B cell (primary cell): ENCODE data around the gene FUNDC2. TPM values are rescaled to one million over a fixed set of nuclear protein-coding genes. Genes with fewer than 3 reads are reported as not detected.

Experiments
- ATAC-seq: fragments of 200-7000 bp; cut with Tn5 transposase; one replicate; pipeline ENCODE4 v1.10.0; 2021; ENCODE audit warnings: low read depth, mild to moderate bottlenecking, moderate number of reproducible peaks, moderate library complexity
- CTCF ChIA-PET: fragments of 350-600 bp; sonication (Branson Sonifier 250); formaldehyde crosslinking; loops from one replicate; lab custom pipeline; 2021; ENCODE audit warnings: antibody characterized with exemption, inconsistent platforms; lab: Charles Lee
- POLR2A ChIA-PET: fragments of 350-600 bp; sonication (Branson Sonifier 250); formaldehyde crosslinking; loops from one replicate; lab custom pipeline; 2021; ENCODE audit warnings: antibody characterized with exemption; lab: Charles Lee
- DNase-seq: peaks from one replicate; pipeline ENCODE4 v3.0.0; 2013
- H2AFZ ChIP-seq: 2 replicates; pipeline ENCODE4 v1.6.1; 2012; ENCODE audit warnings: mild to moderate bottlenecking, low read depth, low read length; ENCODE audit not compliant: insufficient read depth, poor library complexity, severe bottlenecking
- H3K27ac ChIP-seq, 2 donors: 1 replicate in 1 of 2; 2 replicates in 1 of 2; pipeline ENCODE4 v1.5.1; 2012 to 2013; ENCODE audit warnings: low read length in 2 of 2, mild to moderate bottlenecking in 2 of 2, moderate library complexity in 1 of 2
- H3K27me3 ChIP-seq, 4 experiments: fragments of 200-600 bp in 1 of 4; sonication (generic) in 1 of 4; replicated peaks in 1 of 4; 1 replicate in 2 of 4; 2 replicates in 2 of 4; pipeline versions ENCODE4 v1.6.1 to v1.7.0; 2013 to 2016; ENCODE audit warnings: low read length in 3 of 4, mild to moderate bottlenecking in 2 of 4, mixed read lengths in 1 of 4, moderate library complexity in 1 of 4; ENCODE audit not compliant: insufficient read depth in 4 of 4, control insufficient read depth in 3 of 4; ENCODE audit errors: control extremely low read depth in 1 of 4
- H3K36me3 ChIP-seq, 2 experiments: replicated peaks in 1 of 2; 1 replicate in 1 of 2; 2 replicates in 1 of 2; pipeline versions ENCODE4 v1.6.1 to v1.7.1; 2013; ENCODE audit warnings: low read length in 1 of 2; ENCODE audit not compliant: insufficient read depth in 2 of 2, control insufficient read depth in 1 of 2; ENCODE audit errors: control extremely low read depth in 1 of 2, extremely low read depth in 1 of 2
- H3K4me1 ChIP-seq, 2 donors: fragments of 200-600 bp in 1 of 2; sonication (generic) in 1 of 2; 1 replicate in 1 of 2; 2 replicates in 1 of 2; pipeline versions ENCODE4 v1.5.1 to v1.6.1; 2013 to 2017; ENCODE audit warnings: low read length in 2 of 2; ENCODE audit not compliant: control insufficient read depth in 2 of 2, insufficient read depth in 2 of 2
- H3K4me2 ChIP-seq: replicated peaks from 2 replicates; pipeline ENCODE3; 2012; ENCODE audit warnings: mild to moderate bottlenecking, low read depth, low read length; ENCODE audit not compliant: poor library complexity, severe bottlenecking
- H3K4me3 ChIP-seq, 5 experiments: fragments of 200-600 bp in 1 of 5; sonication (generic) in 1 of 5; 1 replicate in 3 of 5; 2 replicates in 2 of 5; pipeline versions ENCODE4 v1.5.1 to v1.7.0; 2011 to 2016; ENCODE audit warnings: low read length in 4 of 5, mild to moderate bottlenecking in 4 of 5, low read depth in 2 of 5, control low read depth in 1 of 5, moderate library complexity in 1 of 5; ENCODE audit not compliant: insufficient read depth in 1 of 5; ENCODE audit errors: control extremely low read depth in 1 of 5, extremely low read depth in 1 of 5
- H3K79me2 ChIP-seq: fragments of 200-600 bp; sonication (generic); one replicate; pipeline ENCODE4 v1.6.0; 2016; ENCODE audit warnings: low read length; ENCODE audit not compliant: control insufficient read depth, insufficient read depth
- H3K9ac ChIP-seq: fragments of 200-600 bp; sonication (generic); 2 replicates; pipeline ENCODE4 v1.6.1; 2017; ENCODE audit warnings: mild to moderate bottlenecking, low read length, moderate library complexity
- H3K9me3 ChIP-seq, 3 donors: one replicate each; pipeline versions ENCODE4 v1.6.1 to v1.7.1; 2013; ENCODE audit warnings: low read length in 2 of 3; ENCODE audit not compliant: control insufficient read depth in 2 of 3, insufficient read depth in 1 of 3; ENCODE audit errors: control extremely low read depth in 1 of 3
- H4K20me1 ChIP-seq: 2 replicates; pipeline ENCODE4 v1.6.0; 2012; ENCODE audit warnings: mild to moderate bottlenecking, low read length; ENCODE audit not compliant: insufficient read depth, control insufficient read depth, poor library complexity, severe bottlenecking
- H3K27ac Mint-ChIP-seq: one replicate; pipeline ENCODE4 v1.8.0; 2021; ENCODE audit warnings: mixed read lengths
- H3K27me3 Mint-ChIP-seq: one replicate; pipeline ENCODE4 v1.8.0; 2021; ENCODE audit warnings: mixed read lengths
- H3K4me1 Mint-ChIP-seq: one replicate; pipeline ENCODE4 v1.8.0; 2021; ENCODE audit warnings: mixed read lengths
- H3K4me3 Mint-ChIP-seq: one replicate; pipeline ENCODE4 v1.8.0; 2021; ENCODE audit warnings: mixed read lengths
- H3K9me3 Mint-ChIP-seq: one replicate; pipeline ENCODE4 v1.8.0; 2022; ENCODE audit warnings: mixed read lengths; ENCODE audit not compliant: insufficient read depth
- EZH2 ChIP-seq: IDR thresholded peaks from 2 replicates; pipeline ENCODE4 v1.6.1; 2012; ENCODE audit warnings: borderline replicate concordance, low read depth, mild to moderate bottlenecking, moderate library complexity, low read length; ENCODE audit not compliant: insufficient read depth, poor library complexity, severe bottlenecking
- WGBS: methylation state at CpG from one replicate; pipeline ENCODE4 v1.1.5; 2013; ENCODE audit warnings: missing lambda C conversion rate; ENCODE audit not compliant: insufficient coverage; 5-methylcytosine and 5-hydroxymethylcytosine counted together
- intact Hi-C: fragments of 100-400 bp; cut with micrococcal nuclease; formaldehyde crosslinking; loops from one replicate; pipeline ENCODE4 v1.10.0; 2022
- polyA plus RNA-seq: library from polyadenylated mRNA; depleted of rRNA; stranded (reverse); fragments of >200 nt; gene quantifications from 2 replicates; pipeline ENCODE4 v1.2.3, GENCODE V29; 2012
- total RNA-seq, 2 donors: library from RNA; stranded (reverse); fragments of 120-200 nt in 1 of 2; gene quantifications; 1 replicate in 1 of 2; 2 replicates in 1 of 2; pipeline versions ENCODE4 v1.2.3 to v1.2.4, GENCODE V29; 2013 to 2022
- TF ChIP-seq, protein P1 (sequence below): fragments of 200-600 bp; IDR thresholded peaks from one replicate; pipeline ENCODE4 v1.8.0; 2022; ENCODE audit warnings: antibody characterized with exemption, mild to moderate bottlenecking

The FUNDC2 gene
- total and polyA plus RNA-seq, 2 donors (not counting 1 experiment from before 2014, with no cell fraction given): 32.3 to 46.5 TPM

GRCh38 chrX:154991476-154991875 is 35.2 kb upstream of the FUNDC2 start:
- ChIA-PET CTCF (no interaction called here), POLR2A (no interaction called here)
- H3K9me3 Mint-ChIP-seq: no peaks in the 10 kb centered on the region

DNA sequence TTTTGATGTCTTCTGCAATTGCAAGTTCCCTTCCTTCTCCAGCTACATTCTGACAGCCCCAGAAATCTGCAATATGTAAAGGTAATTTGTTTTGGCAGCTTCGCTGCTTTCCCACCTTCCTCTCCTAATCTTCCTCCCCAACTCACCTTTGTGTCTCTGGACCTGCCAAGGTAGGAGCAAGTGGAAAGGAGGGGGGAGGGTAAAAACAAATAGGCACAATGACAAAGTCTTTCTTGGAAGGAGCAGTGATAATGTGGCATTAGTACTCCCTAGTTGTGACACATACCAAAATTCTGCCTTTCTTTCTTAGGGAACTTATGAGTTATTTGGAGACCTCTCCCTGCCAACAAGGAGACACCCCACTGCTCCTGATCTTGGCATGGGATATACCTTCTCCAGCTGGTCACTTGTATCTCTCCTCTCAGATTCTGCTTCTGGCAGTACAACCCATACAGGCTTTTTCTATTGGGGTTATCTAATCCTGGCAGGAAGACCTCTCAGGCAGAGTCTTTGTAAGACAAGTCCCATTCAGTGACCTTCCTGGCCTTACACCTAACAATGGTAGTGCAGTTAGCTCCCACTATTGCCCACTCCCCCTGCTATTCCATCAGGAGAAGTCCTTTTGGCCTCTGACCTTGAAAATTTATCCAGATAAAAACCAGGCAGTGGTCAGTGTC is 28.3 kb upstream of the FUNDC2 start:
- intact Hi-C loops: no loop called here
- Mint-ChIP-seq H3K4me1 (no peaks in the 10 kb centered on the region), H3K4me3 (no peak overlapping the region), H3K27me3 (no peaks in the 10 kb centered on the region), H3K27ac (no peak overlapping the region), H3K9me3 (no peaks in the 10 kb centered on the region)
- ChIA-PET POLR2A (no interaction called here), CTCF (no interaction called here)
- no peak overlapping the region for H3K27ac ChIP-seq
- TF ChIP-seq, protein P1, sequence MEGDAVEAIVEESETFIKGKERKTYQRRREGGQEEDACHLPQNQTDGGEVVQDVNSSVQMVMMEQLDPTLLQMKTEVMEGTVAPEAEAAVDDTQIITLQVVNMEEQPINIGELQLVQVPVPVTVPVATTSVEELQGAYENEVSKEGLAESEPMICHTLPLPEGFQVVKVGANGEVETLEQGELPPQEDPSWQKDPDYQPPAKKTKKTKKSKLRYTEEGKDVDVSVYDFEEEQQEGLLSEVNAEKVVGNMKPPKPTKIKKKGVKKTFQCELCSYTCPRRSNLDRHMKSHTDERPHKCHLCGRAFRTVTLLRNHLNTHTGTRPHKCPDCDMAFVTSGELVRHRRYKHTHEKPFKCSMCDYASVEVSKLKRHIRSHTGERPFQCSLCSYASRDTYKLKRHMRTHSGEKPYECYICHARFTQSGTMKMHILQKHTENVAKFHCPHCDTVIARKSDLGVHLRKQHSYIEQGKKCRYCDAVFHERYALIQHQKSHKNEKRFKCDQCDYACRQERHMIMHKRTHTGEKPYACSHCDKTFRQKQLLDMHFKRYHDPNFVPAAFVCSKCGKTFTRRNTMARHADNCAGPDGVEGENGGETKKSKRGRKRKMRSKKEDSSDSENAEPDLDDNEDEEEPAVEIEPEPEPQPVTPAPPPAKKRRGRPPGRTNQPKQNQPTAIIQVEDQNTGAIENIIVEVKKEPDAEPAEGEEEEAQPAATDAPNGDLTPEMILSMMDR: no peak
- no peak for TF ChIP-seq EZH2
- H4K20me1 ChIP-seq: no peaks in the 10 kb centered on the region
- ATAC-seq: no peak
- no peaks in the 10 kb centered on the region for H3K9me3 ChIP-seq
- H3K79me2 ChIP-seq: no peaks in the 10 kb centered on the region
- no peak overlapping the region for H2AFZ ChIP-seq
- no peak overlapping the region for H3K9ac ChIP-seq
- H3K36me3 ChIP-seq: no peaks in the 10 kb centered on the region
- H3K27me3 ChIP-seq: no peaks in the 10 kb centered on the region
- no peak for DNase-seq
- H3K4me3 ChIP-seq: no peak overlapping the region
- no CpG with 5 or more reads among the region's 1 CpG for WGBS
- no peak overlapping the region for H3K4me2 ChIP-seq
- H3K4me1 ChIP-seq: no peaks in the 10 kb centered on the region

More at GRCh38 chrX:154991476-154991875, 35.2 kb upstream of the FUNDC2 start:
- Histone ChIP-seq H3K79me2 (no peaks in the 10 kb centered on the region), H3K4me1 (no peaks in the 10 kb centered on the region), H3K9ac (no peak overlapping the region), H2AFZ (no peak overlapping the region), H4K20me1 (no peaks in the 10 kb centered on the region), H3K36me3 (no peaks in the 10 kb centered on the region), H3K4me2 (no peak overlapping the region), H3K27me3 (no peaks in the 10 kb centered on the region), H3K9me3 (no peaks in the 10 kb centered on the region), H3K4me3 (no peak overlapping the region), H3K27ac (no peak overlapping the region)
- no peak overlapping the region for H3K27ac Mint-ChIP-seq
- H3K4me1 Mint-ChIP-seq: no peaks in the 10 kb centered on the region
- intact Hi-C loops: no loop called here
- WGBS: no CpG with 5 or more reads among the region's 1 CpG
- DNase-seq (no peak), ATAC-seq (no peak)
- TF ChIP-seq EZH2: no peak
- TF ChIP-seq, protein P1: no peak
- H3K27me3 Mint-ChIP-seq: no peaks in the 10 kb centered on the region
- no peak overlapping the region for H3K4me3 Mint-ChIP-seq
